Muscle layer of colon (tissue), 2 donors: ENCODE data around the gene ACACA.

Source experiments
- H3K27ac ChIP-seq: one replicate; pipeline ENCODE4 v1.7.0; 2013; ENCODE audit warnings: low read depth, mild to moderate bottlenecking, low read length, moderate library complexity
- H3K27me3 ChIP-seq, 2 donors: one replicate each; pipeline ENCODE4 v1.7.0; 2013; ENCODE audit warnings: low read length in 2 of 2, mild to moderate bottlenecking in 2 of 2; ENCODE audit not compliant: insufficient read depth in 2 of 2, control insufficient read depth in 1 of 2
- H3K36me3 ChIP-seq: one replicate; pipeline ENCODE4 v1.7.0; 2013; ENCODE audit warnings: mild to moderate bottlenecking, low read length; ENCODE audit not compliant: insufficient read depth
- H3K4me1 ChIP-seq: one replicate; pipeline ENCODE4 v1.7.0; 2013; ENCODE audit warnings: mild to moderate bottlenecking, low read length; ENCODE audit not compliant: insufficient read depth
- H3K4me3 ChIP-seq, 2 donors: one replicate each; pipeline ENCODE4 v1.7.0; 2013; ENCODE audit warnings: low read length in 2 of 2, low read depth in 1 of 2, mild to moderate bottlenecking in 1 of 2, moderate library complexity in 1 of 2
- H3K9ac ChIP-seq: one replicate; pipeline ENCODE4 v1.7.0; 2013; ENCODE audit warnings: low read length
- H3K9me3 ChIP-seq: one replicate; pipeline ENCODE4 v1.7.0; 2013; ENCODE audit warnings: mild to moderate bottlenecking, low read length
- donor health status: abdominal sarcoma.
- donor health status: Adenocarcinoma of cecum.

The ACACA gene

GRCh38 chr17:37069087-37069486 is 337.5 kb downstream of the ACACA start:
- Histone ChIP-seq H3K9me3 (no peaks in the 10 kb centered on the region), H3K4me3 (no peak overlapping the region), H3K27ac (no peak overlapping the region), H3K4me1 (no peaks in the 10 kb centered on the region), H3K9ac (no peak overlapping the region), H3K36me3 (no peaks in the 10 kb centered on the region), H3K27me3 (no peaks in the 10 kb centered on the region)

- Histone ChIP-seq H3K4me3 (no peak overlapping the region), H3K9ac (no peak overlapping the region), H3K4me1 (no peaks in the 10 kb centered on the region), H3K9me3 (no peaks in the 10 kb centered on the region), H3K27me3 (no peaks in the 10 kb centered on the region), H3K27ac (no peak overlapping the region), H3K36me3 (no peaks in the 10 kb centered on the region)
Observed at GRCh38 chr17:37068266-37068665, 338.4 kb downstream of the ACACA start.

- no peaks in the 10 kb centered on the region for H3K9me3 ChIP-seq
- no peaks in the 10 kb centered on the region for H3K36me3 ChIP-seq
- H3K27me3 ChIP-seq, result no peaks in the 10 kb centered on the region
- no peak overlapping the region for H3K4me3 ChIP-seq
- no peak overlapping the region for H3K27ac ChIP-seq
- no peaks in the 10 kb centered on the region for H3K4me1 ChIP-seq
- H3K9ac ChIP-seq, result no peak overlapping the region
Observed at GRCh38 chr17:37067555-37068111, 339.0 kb downstream of the ACACA start.

GRCh38 chr17:37066322-37067255 is 340.0 kb downstream of the ACACA start:
- Histone ChIP-seq H3K4me1 (no peaks in the 10 kb centered on the region), H3K27me3 (no peaks in the 10 kb centered on the region)

GRCh38 chr17:37065486-37066321 is 340.9 kb downstream of the ACACA start:
- Histone ChIP-seq H3K27me3 (no peaks in the 10 kb centered on the region), H3K36me3 (no peaks in the 10 kb centered on the region), H3K9ac (no peak overlapping the region), H3K4me1 (no peaks in the 10 kb centered on the region), H3K4me3 (no peak overlapping the region), H3K9me3 (no peaks in the 10 kb centered on the region), H3K27ac (no peak overlapping the region)

More at GRCh38 chr17:37066322-37067255, 340.0 kb downstream of the ACACA start:
- Histone ChIP-seq H3K36me3 (no peaks in the 10 kb centered on the region), H3K27ac (no peak overlapping the region), H3K9ac (no peak overlapping the region), H3K9me3 (no peaks in the 10 kb centered on the region), H3K4me3 (no peak overlapping the region)

- Histone ChIP-seq H3K4me3 (no peak overlapping the region), H3K36me3 (no peaks in the 10 kb centered on the region), H3K27ac (no peak overlapping the region), H3K4me1 (no peaks in the 10 kb centered on the region), H3K9me3 (no peaks in the 10 kb centered on the region), H3K27me3 (no peaks in the 10 kb centered on the region), H3K9ac (no peak overlapping the region)
Observed at GRCh38 chr17:37064956-37065355, 341.7 kb downstream of the ACACA start.

- no peaks in the 10 kb centered on the region for H3K36me3 ChIP-seq
- no peaks in the 10 kb centered on the region for H3K27me3 ChIP-seq
- H3K9ac ChIP-seq, result no peak overlapping the region
- H3K27ac ChIP-seq, result no peak overlapping the region
- no peak overlapping the region for H3K4me3 ChIP-seq
- no peaks in the 10 kb centered on the region for H3K4me1 ChIP-seq
- H3K9me3 ChIP-seq, result no peaks in the 10 kb centered on the region
Observed at GRCh38 chr17:37064206-37064605, 342.4 kb downstream of the ACACA start.

- Histone ChIP-seq H3K9me3 (no peaks in the 10 kb centered on the region), H3K4me1 (no peaks in the 10 kb centered on the region), H3K4me3 (no peak overlapping the region), H3K36me3 (peaks cover under 1% of the 10 kb centered on the region), H3K27ac (no peak overlapping the region), H3K27me3 (no peaks in the 10 kb centered on the region), H3K9ac (no peak overlapping the region)
Observed at GRCh38 chr17:37062021-37062420, 344.6 kb downstream of the ACACA start.

GRCh38 chr17:37060928-37061327 is 345.7 kb downstream of the ACACA start:
- no peaks in the 10 kb centered on the region for H3K9me3 ChIP-seq
- no peak overlapping the region for H3K27ac ChIP-seq
- peaks cover 4% of the 10 kb centered on the region for H3K36me3 ChIP-seq
- H3K9ac ChIP-seq, result no peak overlapping the region
- H3K27me3 ChIP-seq, result no peaks in the 10 kb centered on the region
- H3K4me1 ChIP-seq, result no peaks in the 10 kb centered on the region
- H3K4me3 ChIP-seq, result no peak overlapping the region

GRCh38 chr17:37060094-37060493 is 346.5 kb downstream of the ACACA start:
- no peaks in the 10 kb centered on the region for H3K27me3 ChIP-seq
- H3K9me3 ChIP-seq, result no peaks in the 10 kb centered on the region
- no peak overlapping the region for H3K4me3 ChIP-seq
- H3K27ac ChIP-seq, result no peak overlapping the region
- no peak overlapping the region for H3K9ac ChIP-seq
- peaks cover 4% of the 10 kb centered on the region for H3K36me3 ChIP-seq
- no peaks in the 10 kb centered on the region for H3K4me1 ChIP-seq

GRCh38 chr17:37059493-37059892 is 347.1 kb downstream of the ACACA start:
- no peaks in the 10 kb centered on the region for H3K4me1 ChIP-seq
- H3K27ac ChIP-seq, result no peak overlapping the region
- H3K9me3 ChIP-seq, result no peaks in the 10 kb centered on the region
- no peak overlapping the region for H3K9ac ChIP-seq
- no peaks in the 10 kb centered on the region for H3K27me3 ChIP-seq
- H3K36me3 ChIP-seq, result peaks cover 4% of the 10 kb centered on the region
- H3K4me3 ChIP-seq, result no peak overlapping the region
